Neural progenitor cell (in vitro differentiated cells): ENCODE measurements around the gene GDF10. TPM values are rescaled to one million over a fixed set of nuclear protein-coding genes. Genes with fewer than 3 reads are reported as not detected.

Experiments
- DNase-seq: peaks from one replicate; pipeline ENCODE4 v3.0.0-alpha.2; 2016; ENCODE audit warnings: low spot score
- H2AFZ ChIP-seq: fragments of 200-600 bp; sonication (generic); replicated peaks from 2 replicates; pipeline ENCODE4 v1.6.1; 2016; ENCODE audit warnings: antibody characterized with exemption
- H3F3A ChIP-seq: fragments of 200-600 bp; sonication (generic); 2 replicates; pipeline ENCODE4 v1.6.1; 2016; ENCODE audit warnings: antibody characterized with exemption, low read depth
- H3K27ac ChIP-seq: fragments of 200-600 bp; sonication (generic); 2 replicates; pipeline ENCODE4 v1.5.1; 2016; ENCODE audit warnings: mild to moderate bottlenecking
- H3K27me3 ChIP-seq: fragments of 200-600 bp; sonication (generic); 2 replicates; pipeline ENCODE4 v1.6.1; 2016; ENCODE audit warnings: mild to moderate bottlenecking, moderate library complexity
- H3K36me3 ChIP-seq: fragments of 200-600 bp; sonication (generic); 2 replicates; pipeline ENCODE4 v1.5.1; 2016
- H3K4me1 ChIP-seq: fragments of 200-600 bp; sonication (generic); 2 replicates; pipeline ENCODE4 v1.6.1; 2016; ENCODE audit warnings: mixed run types
- H3K4me2 ChIP-seq: fragments of 200-600 bp; sonication (generic); 2 replicates; pipeline ENCODE4 v1.6.1; 2016
- H3K4me3 ChIP-seq: fragments of 200-600 bp; sonication (generic); 2 replicates; pipeline ENCODE4 v1.5.1; 2016
- H3K79me2 ChIP-seq: fragments of 200-600 bp; sonication (generic); 2 replicates; pipeline ENCODE4 v1.6.1; 2016; ENCODE audit warnings: low read depth
- H3K9ac ChIP-seq: fragments of 200-600 bp; sonication (generic); 2 replicates; pipeline ENCODE4 v1.6.1; 2016
- H3K9me3 ChIP-seq: fragments of 200-600 bp; sonication (generic); 2 replicates; pipeline ENCODE4 v1.5.1; 2016; ENCODE audit warnings: low read depth
- H4K20me1 ChIP-seq: fragments of 200-600 bp; sonication (generic); 2 replicates; pipeline ENCODE4 v1.6.1; 2016; ENCODE audit warnings: low read depth
- H3K27ac Mint-ChIP-seq: 3 replicates; pipeline ENCODE4 v1.8.0; 2021; ENCODE audit warnings: mixed read lengths
- H3K27me3 Mint-ChIP-seq: 2 replicates; pipeline ENCODE4 v1.8.0; 2022; ENCODE audit warnings: low read depth, mild to moderate bottlenecking, inconsistent platforms, moderate library complexity, mixed read lengths; ENCODE audit not compliant: insufficient read depth
- H3K36me3 Mint-ChIP-seq: 3 replicates; pipeline ENCODE4 v1.8.0; 2021; ENCODE audit warnings: mixed read lengths
- H3K4me1 Mint-ChIP-seq: 3 replicates; pipeline ENCODE4 v1.8.0; 2021; ENCODE audit warnings: mixed read lengths
- H3K4me3 Mint-ChIP-seq: 3 replicates; pipeline ENCODE4 v1.8.0; 2021; ENCODE audit warnings: mild to moderate bottlenecking, moderate library complexity, mixed read lengths
- H3K9me3 Mint-ChIP-seq: 3 replicates; pipeline ENCODE4 v1.8.0; 2020; ENCODE audit warnings: mixed read lengths
- EZH2 ChIP-seq: fragments of 200-600 bp; sonication (generic); IDR thresholded peaks from 2 replicates; pipeline ENCODE4 v1.6.1; 2017; ENCODE audit warnings: antibody characterized with exemption, mild to moderate bottlenecking, moderate library complexity
- EZH2phosphoT487 ChIP-seq: fragments of 200-600 bp; sonication (generic); IDR thresholded peaks from 2 replicates; pipeline ENCODE4 v1.6.1; 2017; ENCODE audit warnings: antibody characterized with exemption
- total RNA-seq: library from RNA; depleted of rRNA; stranded (reverse); fragments of >200 nt; gene quantifications from 2 replicates; pipeline ENCODE4 v1.2.3, GENCODE V29; 2015; ENCODE audit warnings: low replicate concordance
- TF ChIP-seq, protein P1 (sequence below): fragments of 200-600 bp; sonication (generic); IDR thresholded peaks from 2 replicates; pipeline ENCODE4 v1.5.1; 2017; ENCODE audit warnings: antibody characterized with exemption, mild to moderate bottlenecking

The GDF10 gene
- total RNA-seq, 1 donor from 2014 or later, result 0.28 TPM

DNA sequence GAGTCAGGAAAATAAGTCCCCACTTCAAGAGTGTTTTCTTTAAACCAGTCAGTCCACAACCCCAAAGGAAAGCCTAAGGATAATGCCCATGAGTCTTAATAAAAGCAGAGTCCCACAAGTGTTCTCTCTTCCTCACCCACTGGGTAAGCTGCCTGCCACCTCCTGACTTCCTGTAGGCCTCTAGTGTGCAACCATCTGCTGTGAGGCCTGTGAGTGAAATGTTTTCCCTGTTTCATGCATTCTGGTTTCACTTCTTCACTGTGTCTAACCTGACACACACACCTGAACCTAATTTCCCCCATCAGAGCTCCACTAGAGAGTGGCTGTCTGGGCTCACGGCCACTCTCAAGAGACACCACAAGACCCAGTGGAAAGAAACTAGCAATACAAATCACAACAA is 38.9 kb upstream of the GDF10 start:
- peaks cover 3% of the 10 kb centered on the region for H3K9me3 Mint-ChIP-seq
- Histone ChIP-seq H3K79me2 (no peaks in the 10 kb centered on the region), H4K20me1 (no peaks in the 10 kb centered on the region), H3K4me1 (no peaks in the 10 kb centered on the region), H3K36me3 (no peaks in the 10 kb centered on the region), H3K27me3 (no peaks in the 10 kb centered on the region), H3K9me3 (no peaks in the 10 kb centered on the region), H3K4me3 (no peak overlapping the region), H3K9ac (no peak overlapping the region), H3K4me2 (no peak overlapping the region), H3F3A (no peaks in the 10 kb centered on the region), H3K27ac (no peak overlapping the region), H2AFZ (no peak overlapping the region)
- H3K4me1 Mint-ChIP-seq, result peaks cover 24% of the 10 kb centered on the region
- DNase-seq, result no peak
- TF ChIP-seq EZH2 (no peak), EZH2phosphoT487 (no peak)
- TF ChIP-seq, protein P1, sequence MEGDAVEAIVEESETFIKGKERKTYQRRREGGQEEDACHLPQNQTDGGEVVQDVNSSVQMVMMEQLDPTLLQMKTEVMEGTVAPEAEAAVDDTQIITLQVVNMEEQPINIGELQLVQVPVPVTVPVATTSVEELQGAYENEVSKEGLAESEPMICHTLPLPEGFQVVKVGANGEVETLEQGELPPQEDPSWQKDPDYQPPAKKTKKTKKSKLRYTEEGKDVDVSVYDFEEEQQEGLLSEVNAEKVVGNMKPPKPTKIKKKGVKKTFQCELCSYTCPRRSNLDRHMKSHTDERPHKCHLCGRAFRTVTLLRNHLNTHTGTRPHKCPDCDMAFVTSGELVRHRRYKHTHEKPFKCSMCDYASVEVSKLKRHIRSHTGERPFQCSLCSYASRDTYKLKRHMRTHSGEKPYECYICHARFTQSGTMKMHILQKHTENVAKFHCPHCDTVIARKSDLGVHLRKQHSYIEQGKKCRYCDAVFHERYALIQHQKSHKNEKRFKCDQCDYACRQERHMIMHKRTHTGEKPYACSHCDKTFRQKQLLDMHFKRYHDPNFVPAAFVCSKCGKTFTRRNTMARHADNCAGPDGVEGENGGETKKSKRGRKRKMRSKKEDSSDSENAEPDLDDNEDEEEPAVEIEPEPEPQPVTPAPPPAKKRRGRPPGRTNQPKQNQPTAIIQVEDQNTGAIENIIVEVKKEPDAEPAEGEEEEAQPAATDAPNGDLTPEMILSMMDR, result no peak
- no peak overlapping the region for H3K4me3 Mint-ChIP-seq
- peaks cover 2% of the 10 kb centered on the region for H3K36me3 Mint-ChIP-seq
- H3K27me3 Mint-ChIP-seq, result peaks cover 2% of the 10 kb centered on the region
- peak overlapping the region; percentile 25 for H3K27ac Mint-ChIP-seq

DNA sequence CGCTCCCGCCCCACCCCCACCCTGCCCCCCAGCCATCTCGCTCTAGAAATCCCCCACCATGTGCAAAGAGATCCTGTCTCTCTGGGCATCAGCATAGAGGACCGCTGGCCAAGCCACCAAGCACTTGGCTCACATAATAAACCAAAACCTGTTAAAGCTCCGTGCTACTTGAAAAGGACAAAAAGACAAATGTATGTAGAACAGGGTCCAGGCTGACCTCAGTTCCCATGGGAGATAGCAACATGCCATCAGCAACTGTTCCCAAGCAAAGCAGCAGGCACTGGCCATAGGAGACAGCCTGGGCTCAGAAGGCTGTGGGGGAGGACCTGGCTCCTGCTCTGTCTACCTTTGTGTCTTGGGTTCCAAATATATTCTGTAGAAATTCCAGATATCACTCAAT is 38.4 kb upstream of the GDF10 start:
- Mint-ChIP-seq H3K9me3 (peaks cover 3% of the 10 kb centered on the region), H3K4me1 (peaks cover 21% of the 10 kb centered on the region), H3K27ac (no peak overlapping the region), H3K4me3 (no peak overlapping the region), H3K27me3 (peaks cover 2% of the 10 kb centered on the region), H3K36me3 (peaks cover 2% of the 10 kb centered on the region)
- no peaks in the 10 kb centered on the region for H3K9me3 ChIP-seq
- H4K20me1 ChIP-seq, result no peaks in the 10 kb centered on the region
- H3K4me2 ChIP-seq, result no peak overlapping the region
- no peak overlapping the region for H3K9ac ChIP-seq
- H3K36me3 ChIP-seq, result no peaks in the 10 kb centered on the region
- H2AFZ ChIP-seq, result no peak overlapping the region
- no peaks in the 10 kb centered on the region for H3K4me1 ChIP-seq
- no peaks in the 10 kb centered on the region for H3K79me2 ChIP-seq
- no peaks in the 10 kb centered on the region for H3F3A ChIP-seq
- no peak for DNase-seq
- TF ChIP-seq EZH2phosphoT487, result no peak
- TF ChIP-seq, protein P1, result no peak
- no peak for TF ChIP-seq EZH2
- no peak overlapping the region for H3K4me3 ChIP-seq
- H3K27me3 ChIP-seq, result no peaks in the 10 kb centered on the region
- no peak overlapping the region for H3K27ac ChIP-seq

DNA sequence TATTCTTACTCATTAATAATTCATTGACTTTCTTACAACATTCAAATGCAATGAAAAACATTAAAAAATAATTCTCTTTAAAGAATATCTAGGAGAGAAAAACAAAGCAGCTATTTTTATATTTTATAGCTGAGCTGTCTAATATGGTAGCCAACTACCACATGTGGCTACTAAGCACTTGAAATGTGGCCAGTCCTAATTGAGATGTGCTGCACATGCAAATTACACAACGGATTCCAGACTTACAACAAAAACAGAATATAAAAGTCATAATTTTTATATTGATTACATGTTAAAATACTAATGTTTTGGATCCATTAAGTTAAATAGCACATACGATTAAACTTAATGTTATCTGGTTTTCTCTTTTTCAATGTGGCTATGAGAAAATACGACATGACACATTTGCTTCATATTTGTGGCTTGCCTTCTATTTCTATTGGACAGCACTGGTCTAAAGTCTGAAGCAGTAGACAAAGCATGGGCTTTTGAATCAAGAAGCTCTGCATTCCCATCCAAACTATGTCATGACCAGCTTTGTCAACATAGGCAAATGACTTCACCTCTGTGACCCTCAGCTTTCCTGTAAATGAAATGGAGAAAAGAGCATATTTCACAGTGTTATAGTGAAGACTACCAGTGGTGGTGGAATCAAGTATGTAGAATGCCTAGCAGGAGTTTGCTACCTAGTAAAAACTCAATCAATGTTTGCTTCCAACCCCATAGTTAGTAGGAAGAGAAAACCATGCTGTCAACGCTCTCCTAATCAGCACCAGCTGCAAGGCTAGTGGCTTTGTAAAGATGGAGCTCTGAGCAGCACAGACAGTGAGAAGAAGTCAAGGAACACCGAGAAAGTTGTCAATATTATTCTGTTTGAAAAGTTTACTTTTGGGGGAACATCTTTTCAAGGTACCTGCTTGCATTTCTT is 37.1 kb upstream of the GDF10 start:
- no peaks in the 10 kb centered on the region for H3K27me3 ChIP-seq
- H3K27ac ChIP-seq, result no peak overlapping the region
- H3K4me3 ChIP-seq, result no peak overlapping the region
- H3K9me3 ChIP-seq, result no peaks in the 10 kb centered on the region
- H3F3A ChIP-seq, result no peaks in the 10 kb centered on the region
- Mint-ChIP-seq H3K27me3 (peaks cover 2% of the 10 kb centered on the region), H3K9me3 (peaks cover 6% of the 10 kb centered on the region), H3K4me3 (no peak overlapping the region), H3K36me3 (no peaks in the 10 kb centered on the region), H3K4me1 (peaks cover 21% of the 10 kb centered on the region), H3K27ac (no peak overlapping the region)
- no peaks in the 10 kb centered on the region for H3K36me3 ChIP-seq
- no peak overlapping the region for H3K4me2 ChIP-seq
- no peaks in the 10 kb centered on the region for H4K20me1 ChIP-seq
- H2AFZ ChIP-seq, result no peak overlapping the region
- no peaks in the 10 kb centered on the region for H3K79me2 ChIP-seq
- no peak for DNase-seq
- no peak for TF ChIP-seq EZH2phosphoT487
- TF ChIP-seq, protein P1, result no peak
- no peak for TF ChIP-seq EZH2
- no peaks in the 10 kb centered on the region for H3K4me1 ChIP-seq
- H3K9ac ChIP-seq, result no peak overlapping the region
